Activated CD8-positive, alpha-beta T cell treated with anti-CD3 and anti-CD28 coated beads, Interleukin-2, amount 10 ng/mL, durations not matched to agents 7 days and 5 days (primary cell): ENCODE data around the gene CCR5AS.
"Not testable (repeated sequence)": the region's sequence is repeated elsewhere in the genome, so short reads cannot be mapped to it uniquely, and the experiment has no call there.

Experiments used
- ATAC-seq: fragments of 150-1000 bp; cut with Tn5 transposase; one replicate; pipeline ENCODE4 v1.10.0; 2021; ENCODE audit warnings: moderate library complexity
- CTCF ChIA-PET: fragments of 350-600 bp; sonication (Branson Sonifier 250); formaldehyde crosslinking; loops from one replicate; lab custom pipeline; 2021; ENCODE audit warnings: antibody characterized with exemption; lab: Charles Lee
- POLR2A ChIA-PET: fragments of 350-600 bp; sonication (Branson Sonifier 250); formaldehyde crosslinking; loops from one replicate; lab custom pipeline; 2021; ENCODE audit warnings: antibody characterized with exemption; lab: Charles Lee
- DNase-seq: peaks from one replicate; pipeline ENCODE4 v3.0.0-alpha.2; 2020
- H3K27ac Mint-ChIP-seq: one replicate; pipeline ENCODE4 v1.8.0; 2021; ENCODE audit warnings: mild to moderate bottlenecking, mixed read lengths
- H3K27me3 Mint-ChIP-seq: one replicate; pipeline ENCODE4 v1.8.0; 2021; ENCODE audit warnings: low read depth, mixed read lengths
- H3K36me3 Mint-ChIP-seq: one replicate; pipeline ENCODE4 v1.8.0; 2021; ENCODE audit warnings: low read depth, mixed read lengths
- H3K4me1 Mint-ChIP-seq: one replicate; pipeline ENCODE4 v1.8.0; 2021; ENCODE audit warnings: low read depth, mixed read lengths
- H3K4me3 Mint-ChIP-seq: one replicate; pipeline ENCODE4 v1.8.0; 2021; ENCODE audit warnings: mild to moderate bottlenecking, mixed read lengths
- H3K9me3 Mint-ChIP-seq: one replicate; pipeline ENCODE4 v1.8.0; 2022; ENCODE audit warnings: mixed read lengths; ENCODE audit not compliant: insufficient read depth

CCR5AS gene

DNA sequence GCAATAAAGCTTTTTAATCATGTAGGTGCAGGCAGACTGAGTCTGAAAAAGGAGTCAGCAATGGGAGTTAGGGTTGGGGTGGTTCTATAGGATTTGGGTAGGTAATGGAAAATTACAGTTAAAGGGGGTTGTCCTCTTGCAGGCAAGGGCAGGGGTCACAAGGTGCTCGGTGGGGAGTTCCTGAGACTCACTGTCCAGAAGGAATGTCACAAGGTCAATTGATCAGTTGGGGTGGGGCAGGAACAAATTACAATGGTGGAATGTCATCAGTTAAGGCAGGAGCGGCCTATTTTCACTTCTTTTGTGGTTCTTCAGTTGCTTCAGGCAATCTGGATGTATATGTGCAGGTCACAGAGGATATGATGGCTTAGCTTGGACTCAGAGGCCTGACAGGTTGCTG lies 13.9 kb downstream of the CCR5AS start:
- Mint-ChIP-seq H3K4me1 (peaks cover 38% of the 10 kb centered on the region), H3K4me3 (no peak overlapping the region), H3K27ac (no peak overlapping the region), H3K27me3 (no peaks in the 10 kb centered on the region), H3K36me3 (peaks cover 6% of the 10 kb centered on the region), H3K9me3 (no peaks in the 10 kb centered on the region)
- CTCF ChIA-PET = interaction anchor here (0.5 to 0.7 kb wide), 2 partner anchors 14 to 811 kb away, joined by 3 read pairs; partner anchors contain the start of gene CCR5AS
- ATAC-seq (no peak), DNase-seq (no peak)
- POLR2A ChIA-PET = no interaction called here

DNA sequence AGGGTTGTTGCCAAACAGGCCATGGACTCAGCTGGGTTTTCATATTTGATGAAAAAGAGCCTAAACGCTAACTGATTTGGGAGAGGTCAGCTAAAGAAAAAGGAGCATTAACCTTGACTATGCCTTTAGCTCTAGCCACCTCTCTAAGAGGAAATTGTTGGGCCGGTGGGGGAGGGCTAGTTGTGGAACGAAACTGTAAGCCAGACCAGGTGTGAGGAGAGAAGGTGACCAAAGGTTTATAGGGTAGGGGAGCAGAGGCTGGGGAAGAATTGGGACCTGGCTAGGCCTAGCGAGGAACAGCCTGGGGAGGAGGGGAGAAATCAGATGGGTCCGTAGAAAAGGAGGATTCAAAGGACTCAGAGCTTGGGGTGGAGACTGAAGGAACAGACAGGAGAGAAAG lies 15.3 kb downstream of the CCR5AS start:
- ATAC-seq, H3K36me3 Mint-ChIP-seq, H3K4me3 Mint-ChIP-seq, H3K9me3 Mint-ChIP-seq, DNase-seq, H3K27me3 Mint-ChIP-seq: not testable (repeated sequence)
- H3K27ac Mint-ChIP-seq = peak overlapping the region; percentile 8
- peaks cover 26% of the 10 kb centered on the region for H3K4me1 Mint-ChIP-seq
- ChIA-PET POLR2A (interaction anchor here (0.7 kb wide), 1 partner anchor 19 kb away, joined by 3 read pairs; no protein-coding TSS in a partner anchor), CTCF (interaction anchor here (0.6 to 1.1 kb wide), 2 partner anchors 16 to 214 kb away, joined by 3 read pairs; partner anchors contain the start of genes CCR5AS and CCRL2)

GRCh38 chr3:46389306-46389705 lies 17.6 kb downstream of the CCR5AS start:
- H3K9me3 Mint-ChIP-seq = peaks cover 4% of the 10 kb centered on the region
- CTCF ChIA-PET = interaction anchor here (1.1 kb wide), 1 partner anchor 11 kb away, joined by 5 read pairs; no protein-coding TSS in a partner anchor
- peaks cover 5% of the 10 kb centered on the region for H3K36me3 Mint-ChIP-seq
- H3K4me1 Mint-ChIP-seq = peaks cover 30% of the 10 kb centered on the region
- DNase-seq (no peak), ATAC-seq (no peak)
- no peak overlapping the region for H3K4me3 Mint-ChIP-seq
- H3K27me3 Mint-ChIP-seq = no peaks in the 10 kb centered on the region
- H3K27ac Mint-ChIP-seq = no peak overlapping the region
- POLR2A ChIA-PET = no interaction called here

- POLR2A ChIA-PET = not testable (repeated sequence)
These were observed 18.0 kb downstream of the CCR5AS start for GRCh38 chr3:46388847-46389246.

DNA sequence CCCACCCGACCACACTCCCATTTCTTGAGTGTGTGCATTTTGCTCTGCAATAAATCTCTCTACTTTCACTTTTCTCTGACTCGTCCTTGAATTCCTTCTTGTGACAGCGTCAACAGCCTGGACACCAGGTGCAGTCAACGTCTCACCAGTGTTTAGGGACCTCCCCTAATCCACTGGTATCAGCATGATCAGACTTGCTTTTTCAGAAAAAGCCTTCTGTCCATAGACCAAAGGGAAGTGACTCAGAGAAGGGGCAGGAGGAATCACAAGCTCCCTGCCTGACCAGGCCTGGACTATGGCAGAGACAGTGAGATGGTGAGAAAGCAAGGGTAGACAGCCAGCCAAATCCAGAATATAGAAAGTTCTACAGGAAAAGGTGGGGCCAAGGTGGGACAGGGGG lies 20.7 kb downstream of the CCR5AS start:
- no peaks in the 10 kb centered on the region for H3K27me3 Mint-ChIP-seq
- H3K36me3 Mint-ChIP-seq = peaks cover 5% of the 10 kb centered on the region
- POLR2A ChIA-PET = no interaction called here
- ATAC-seq (peak; percentile 24), DNase-seq (no peak)
- no peak overlapping the region for H3K4me3 Mint-ChIP-seq
- H3K9me3 Mint-ChIP-seq = peaks cover 4% of the 10 kb centered on the region
- H3K4me1 Mint-ChIP-seq = peaks cover 47% of the 10 kb centered on the region
- peak overlapping the region; percentile 58 for H3K27ac Mint-ChIP-seq
- CTCF ChIA-PET = interaction anchor here (0.7 to 1.4 kb wide), 3 partner anchors 7 to 9 kb away, joined by 3 to 4 read pairs (median 3); no protein-coding TSS in a partner anchor

More at GRCh38 chr3:46388847-46389246, 18.0 kb downstream of the CCR5AS start:
- H3K27me3 Mint-ChIP-seq, H3K27ac Mint-ChIP-seq, DNase-seq, ATAC-seq, H3K4me3 Mint-ChIP-seq, H3K9me3 Mint-ChIP-seq, H3K36me3 Mint-ChIP-seq: not testable (repeated sequence)
- CTCF ChIA-PET = interaction anchor here (1.1 kb wide), 1 partner anchor 10 kb away, joined by 5 read pairs; no protein-coding TSS in a partner anchor
- peaks cover 34% of the 10 kb centered on the region for H3K4me1 Mint-ChIP-seq

DNA sequence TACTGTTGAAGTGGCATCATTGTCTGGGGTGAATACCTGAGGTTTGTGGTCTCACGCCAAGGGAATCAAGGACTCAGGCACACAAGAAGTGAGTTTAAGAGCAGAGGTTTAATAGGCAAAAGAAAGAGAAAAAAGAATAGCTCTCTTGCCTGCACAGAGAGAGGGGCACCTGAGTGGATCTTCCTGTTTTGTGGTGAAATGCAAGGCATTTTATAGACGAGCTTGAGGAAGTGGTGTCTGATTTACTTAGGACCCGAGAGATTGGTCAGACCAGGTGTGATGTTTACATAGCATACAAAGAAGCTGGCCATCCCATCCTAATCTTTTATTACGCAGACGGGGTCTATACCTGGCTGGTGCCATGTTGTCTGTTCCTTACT lies 22.9 kb downstream of the CCR5AS start:
- Mint-ChIP-seq H3K4me3 (peak overlapping the region; percentile 6), H3K9me3 (peaks cover 4% of the 10 kb centered on the region), H3K36me3 (peaks cover 9% of the 10 kb centered on the region), H3K27ac (peak overlapping the region; percentile 76), H3K4me1 (peaks cover 62% of the 10 kb centered on the region), H3K27me3 (no peaks in the 10 kb centered on the region)
- ChIA-PET POLR2A (interaction anchor here (1.0 to 1.6 kb wide), 4 partner anchors 9 to 26 kb away, joined by 3 to 8 read pairs (median 5); partner anchors contain the start of genes CCR5AS and CCRL2), CTCF (interaction anchor here (1.0 to 4.5 kb wide), 17 partner anchors 9 to 445 kb away, joined by 3 to 37 read pairs (median 5); partner anchors contain the start of genes CCR1 and CCR5)
- ATAC-seq (peak; percentile 27), DNase-seq (no peak)

DNA sequence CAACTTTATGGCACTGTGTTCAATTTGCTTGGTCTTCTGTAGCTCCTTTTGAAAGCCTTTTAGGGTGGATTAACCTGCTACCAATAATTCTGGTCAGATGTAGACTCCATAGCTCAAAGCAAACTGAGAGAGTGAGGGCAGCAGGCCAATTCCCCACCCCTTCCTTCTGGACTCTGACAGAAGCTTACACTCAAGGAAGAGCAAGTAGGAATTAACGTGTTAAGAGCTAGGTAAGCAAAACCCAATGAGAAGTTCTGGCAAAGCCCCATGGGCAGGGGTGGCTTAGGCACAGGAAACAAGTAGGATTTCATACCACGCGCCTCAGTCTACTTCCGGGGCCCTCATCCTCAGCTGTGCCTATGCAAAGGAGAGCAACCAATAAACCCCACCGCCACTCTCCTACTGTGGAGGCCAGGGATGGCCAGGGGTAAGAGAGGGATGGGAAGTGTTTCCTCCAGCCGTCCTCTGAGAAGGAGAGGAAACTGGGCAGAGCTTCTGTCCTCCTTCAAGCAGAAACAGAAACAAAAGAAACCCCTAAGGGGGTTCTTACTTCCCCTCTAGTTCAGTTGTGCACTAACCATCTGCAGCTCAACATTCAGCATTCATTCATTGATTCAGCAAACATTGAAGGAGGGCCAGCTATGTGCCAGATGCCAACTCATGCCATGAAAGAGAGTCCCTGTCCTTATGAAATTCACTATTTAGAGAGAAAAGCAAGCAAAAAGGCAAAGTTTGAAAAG lies 23.5 kb downstream of the CCR5AS start:
- no peak for DNase-seq
- H3K36me3 Mint-ChIP-seq = peaks cover 10% of the 10 kb centered on the region
- H3K27me3 Mint-ChIP-seq = no peaks in the 10 kb centered on the region
- peaks cover 4% of the 10 kb centered on the region for H3K9me3 Mint-ChIP-seq
- H3K4me1 Mint-ChIP-seq = peaks cover 66% of the 10 kb centered on the region
- ChIA-PET CTCF (interaction anchor here (0.9 to 4.5 kb wide), 20 partner anchors 8 to 445 kb away, joined by 3 to 37 read pairs (median 4); partner anchors contain the start of genes CCR1 and CCR5), POLR2A (interaction anchor here (1.0 to 1.6 kb wide), 4 partner anchors 9 to 26 kb away, joined by 3 to 8 read pairs (median 5); partner anchors contain the start of genes CCR5AS and CCRL2)
- peak; percentile 48 for ATAC-seq
- peak overlapping the region; percentile 76 for H3K27ac Mint-ChIP-seq
- peak overlapping the region; percentile 6 for H3K4me3 Mint-ChIP-seq

DNA sequence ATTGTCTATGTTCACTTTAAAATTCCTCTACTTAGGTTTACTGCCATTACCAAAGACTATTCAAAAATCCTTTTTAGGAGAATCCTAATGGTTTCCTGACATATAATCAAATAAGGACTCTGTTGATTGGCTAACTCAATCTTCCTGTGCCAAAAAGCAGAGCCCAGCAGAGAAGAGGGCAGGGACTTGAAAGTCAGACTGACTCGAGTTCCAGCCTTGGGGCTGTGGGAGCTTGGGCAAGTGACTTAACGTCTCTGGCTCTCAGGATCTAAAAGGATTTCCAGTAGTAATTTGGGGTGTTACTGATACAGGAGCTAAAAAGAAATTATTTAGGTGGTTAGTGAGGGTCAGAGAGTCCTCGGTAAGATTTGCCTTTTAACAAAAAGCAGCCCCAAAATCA lies 25.2 kb downstream of the CCR5AS start:
- POLR2A ChIA-PET = no interaction called here

DNA sequence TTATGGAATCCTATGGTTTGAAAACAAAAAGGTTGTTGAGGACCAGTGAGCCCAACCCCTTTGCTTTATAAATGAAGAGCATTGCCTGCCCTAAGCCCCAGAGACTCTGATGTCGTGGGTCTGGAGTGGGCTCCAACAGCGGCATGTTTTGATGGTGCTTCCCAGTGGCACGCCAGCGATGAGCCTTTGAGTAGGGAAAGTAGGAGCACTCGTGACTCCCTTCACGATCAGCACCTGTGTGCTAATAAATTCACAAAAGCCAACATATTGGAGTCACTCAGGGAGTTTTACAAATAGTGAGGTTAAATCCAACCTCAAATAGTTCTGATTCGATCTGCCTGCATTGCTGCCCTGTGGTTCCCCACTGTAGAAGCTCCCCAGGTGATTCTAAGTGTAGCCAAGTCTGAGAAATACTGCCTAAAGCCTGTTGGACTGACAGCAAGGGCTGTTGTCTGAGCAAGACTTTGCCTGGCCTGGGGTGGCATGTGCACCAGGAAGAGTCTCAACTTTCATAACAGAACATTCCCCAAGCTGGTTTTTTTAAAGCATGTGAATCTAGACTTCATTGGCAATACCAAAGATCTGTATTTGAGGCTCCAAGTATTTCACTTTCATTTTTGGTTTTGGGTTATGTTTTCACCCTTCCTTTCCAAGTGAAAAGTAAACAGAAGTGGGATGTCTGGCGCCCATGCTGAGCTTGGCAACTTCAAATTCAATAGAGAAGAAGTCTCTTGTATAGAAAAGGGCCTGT lies 26.2 kb downstream of the CCR5AS start:
- CTCF ChIA-PET = interaction anchor here (0.9 to 9.3 kb wide), 8 partner anchors 8 to 302 kb away, joined by 3 to 72 read pairs (median 4); partner anchors contain the start of genes CCR1, CCR5AS and CCRL2
- DNase-seq (no peak), ATAC-seq (peak; percentile 35)
- Mint-ChIP-seq H3K36me3 (peaks cover 21% of the 10 kb centered on the region), H3K4me1 (peaks cover 77% of the 10 kb centered on the region), H3K9me3 (no peaks in the 10 kb centered on the region), H3K4me3 (no peak overlapping the region), H3K27me3 (no peaks in the 10 kb centered on the region), H3K27ac (peak overlapping the region; percentile 86)
- POLR2A ChIA-PET = interaction anchor here (0.6 to 1.0 kb wide), 2 partner anchors 11 to 160 kb away, joined by 3 to 5 read pairs; no protein-coding TSS in a partner anchor

More for the DNA sequence above, 25.2 kb downstream of the CCR5AS start:
- no peak overlapping the region for H3K27ac Mint-ChIP-seq
- ATAC-seq (no peak), DNase-seq (no peak)
- H3K4me1 Mint-ChIP-seq = peaks cover 76% of the 10 kb centered on the region
- peaks cover 20% of the 10 kb centered on the region for H3K36me3 Mint-ChIP-seq
- H3K9me3 Mint-ChIP-seq = peaks cover 1% of the 10 kb centered on the region
- H3K27me3 Mint-ChIP-seq = no peaks in the 10 kb centered on the region
- no peak overlapping the region for H3K4me3 Mint-ChIP-seq
- CTCF ChIA-PET = interaction anchor here (0.6 to 9.3 kb wide), 9 partner anchors 11 to 305 kb away, joined by 3 to 72 read pairs (median 6); partner anchors contain the start of genes CCR1 and CCR5

DNA sequence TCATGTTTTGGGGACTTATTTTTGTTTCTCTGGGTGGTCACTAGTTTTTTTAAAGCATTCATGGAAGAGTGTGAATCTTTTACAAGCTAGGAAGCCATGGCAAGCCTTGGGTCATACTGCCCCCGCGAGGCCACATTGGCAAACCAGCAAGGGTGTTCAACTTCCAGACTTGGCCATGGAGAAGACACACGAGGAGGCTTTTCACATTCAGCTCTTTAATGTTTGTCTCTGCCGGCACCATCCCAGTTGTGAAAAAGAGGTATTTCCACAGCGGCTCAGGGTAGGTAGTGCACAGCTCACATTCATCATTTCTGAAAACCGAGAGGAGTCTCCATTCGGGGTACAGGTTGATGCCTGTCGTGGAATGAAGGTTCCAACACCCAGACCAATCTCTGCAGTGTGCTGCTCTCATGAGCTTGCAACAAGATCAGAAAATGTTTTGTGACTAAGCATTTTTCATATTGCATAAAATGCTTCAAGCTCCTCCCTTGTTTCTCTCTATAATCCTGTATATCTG lies 28.4 kb downstream of the CCR5AS start:
- CTCF ChIA-PET = interaction anchor here (0.7 to 13.5 kb wide), 52 partner anchors 9 to 440 kb away, joined by 3 to 371 read pairs (median 5); partner anchors contain the start of genes CCR1, CCR2, CCR3 and CCR5

DNA sequence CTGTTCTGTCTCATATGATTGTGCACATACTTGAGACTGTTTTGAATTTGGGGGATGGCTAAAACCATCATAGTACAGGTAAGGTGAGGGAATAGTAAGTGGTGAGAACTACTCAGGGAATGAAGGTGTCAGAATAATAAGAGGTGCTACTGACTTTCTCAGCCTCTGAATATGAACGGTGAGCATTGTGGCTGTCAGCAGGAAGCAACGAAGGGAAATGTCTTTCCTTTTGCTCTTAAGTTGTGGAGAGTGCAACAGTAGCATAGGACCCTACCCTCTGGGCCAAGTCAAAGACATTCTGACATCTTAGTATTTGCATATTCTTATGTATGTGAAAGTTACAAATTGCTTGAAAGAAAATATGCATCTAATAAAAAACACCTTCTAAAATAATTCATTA lies 31.1 kb downstream of the CCR5AS start:
- Mint-ChIP-seq H3K4me1 (peaks cover 80% of the 10 kb centered on the region), H3K9me3 (no peaks in the 10 kb centered on the region), H3K27me3 (no peaks in the 10 kb centered on the region), H3K4me3 (peak overlapping the region; percentile 49), H3K36me3 (peaks cover 56% of the 10 kb centered on the region), H3K27ac (peak overlapping the region; percentile 77)
- ATAC-seq (peak; percentile 46), DNase-seq (no peak)
- ChIA-PET POLR2A (no interaction called here), CTCF (interaction anchor here (1.0 to 13.5 kb wide), 6 partner anchors 24 to 292 kb away, joined by 4 to 371 read pairs (median 44); partner anchors contain the start of gene CCR1)

More for the DNA sequence above, 28.4 kb downstream of the CCR5AS start:
- Mint-ChIP-seq H3K4me1 (peaks cover 76% of the 10 kb centered on the region), H3K27ac (no peak overlapping the region), H3K9me3 (no peaks in the 10 kb centered on the region), H3K4me3 (no peak overlapping the region), H3K27me3 (no peaks in the 10 kb centered on the region), H3K36me3 (peaks cover 40% of the 10 kb centered on the region)
- ATAC-seq = peak; percentile 50
- peak; percentile 82 for DNase-seq
- POLR2A ChIA-PET = interaction anchor here (0.7 to 1.0 kb wide), 2 partner anchors 288 to 299 kb away, joined by 3 to 4 read pairs; no protein-coding TSS in a partner anchor
